Measurements from ENCODE around the gene CSNK2A2. TPM values are rescaled to one million over a fixed set of nuclear protein-coding genes. Genes with fewer than 3 reads are reported as not detected.

The CSNK2A2 gene
- total RNA-seq, 1 donor = 26.8 TPM

- no peak for DNase-seq (ENCODE audit: low read depth)
- H3K4me3 ChIP-seq (ENCODE audit: low read depth, low read length) = no peak overlapping the region
- TF ChIP-seq, protein P1, sequence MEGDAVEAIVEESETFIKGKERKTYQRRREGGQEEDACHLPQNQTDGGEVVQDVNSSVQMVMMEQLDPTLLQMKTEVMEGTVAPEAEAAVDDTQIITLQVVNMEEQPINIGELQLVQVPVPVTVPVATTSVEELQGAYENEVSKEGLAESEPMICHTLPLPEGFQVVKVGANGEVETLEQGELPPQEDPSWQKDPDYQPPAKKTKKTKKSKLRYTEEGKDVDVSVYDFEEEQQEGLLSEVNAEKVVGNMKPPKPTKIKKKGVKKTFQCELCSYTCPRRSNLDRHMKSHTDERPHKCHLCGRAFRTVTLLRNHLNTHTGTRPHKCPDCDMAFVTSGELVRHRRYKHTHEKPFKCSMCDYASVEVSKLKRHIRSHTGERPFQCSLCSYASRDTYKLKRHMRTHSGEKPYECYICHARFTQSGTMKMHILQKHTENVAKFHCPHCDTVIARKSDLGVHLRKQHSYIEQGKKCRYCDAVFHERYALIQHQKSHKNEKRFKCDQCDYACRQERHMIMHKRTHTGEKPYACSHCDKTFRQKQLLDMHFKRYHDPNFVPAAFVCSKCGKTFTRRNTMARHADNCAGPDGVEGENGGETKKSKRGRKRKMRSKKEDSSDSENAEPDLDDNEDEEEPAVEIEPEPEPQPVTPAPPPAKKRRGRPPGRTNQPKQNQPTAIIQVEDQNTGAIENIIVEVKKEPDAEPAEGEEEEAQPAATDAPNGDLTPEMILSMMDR (IDR thresholded peaks at IDR 0.05; ENCODE audit: insufficient read depth, low read depth, low read length) = no peak
Measured at GRCh38 chr16:58217311-58217925, 19.5 kb upstream of the CSNK2A2 start.

- TF ChIP-seq, protein P1 (IDR thresholded peaks at IDR 0.05; ENCODE audit: insufficient read depth, low read depth, low read length) = no peak
- H3K4me3 ChIP-seq (ENCODE audit: low read depth, low read length) = no peak overlapping the region
- DNase-seq (ENCODE audit: low read depth) = no peak
Measured at GRCh38 chr16:58212824-58213655, 15.1 kb upstream of the CSNK2A2 start.

GRCh38 chr16:58211846-58212245, 13.9 kb upstream of the CSNK2A2 start:
- no peak overlapping the region for H3K4me3 ChIP-seq (ENCODE audit: low read depth, low read length)
- TF ChIP-seq, protein P1 (IDR thresholded peaks at IDR 0.05; ENCODE audit: insufficient read depth, low read depth, low read length) = no peak
- DNase-seq (ENCODE audit: low read depth) = no peak

DNA sequence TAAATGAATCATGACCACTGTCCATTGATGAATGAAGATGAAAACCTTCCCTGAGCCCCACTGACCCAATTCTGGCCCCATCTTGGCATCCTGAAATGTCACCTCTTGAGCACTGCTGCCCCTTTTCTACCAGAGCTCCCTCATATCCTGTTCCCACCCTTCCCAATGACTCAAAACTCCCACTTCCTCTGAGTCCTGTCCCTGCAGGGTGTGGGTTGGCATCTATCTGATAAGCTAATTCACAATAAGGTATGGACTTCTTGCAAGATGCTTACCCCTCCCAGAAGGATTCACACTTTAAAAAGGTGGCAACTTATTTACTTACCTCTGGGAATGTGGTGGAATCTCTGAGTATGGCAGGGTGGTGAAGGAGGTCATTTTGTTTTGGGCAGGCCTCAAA, 13.3 kb upstream of the CSNK2A2 start:
- TF ChIP-seq, protein P1 (IDR thresholded peaks at IDR 0.05; ENCODE audit: insufficient read depth, low read depth, low read length) = no peak
- H3K4me3 ChIP-seq (ENCODE audit: low read depth, low read length) = no peak overlapping the region
- no peak for DNase-seq (ENCODE audit: low read depth)

- DNase-seq (ENCODE audit: low read depth) = no peak
- no peak overlapping the region for H3K4me3 ChIP-seq (ENCODE audit: low read depth, low read length)
- TF ChIP-seq, protein P1 (IDR thresholded peaks at IDR 0.05; ENCODE audit: insufficient read depth, low read depth, low read length) = no peak
Measured at GRCh38 chr16:58205276-58206036, 7.5 kb upstream of the CSNK2A2 start.

- TF ChIP-seq, protein P1 (IDR thresholded peaks at IDR 0.05; ENCODE audit: insufficient read depth, low read depth, low read length) = no peak
- no peak for DNase-seq (ENCODE audit: low read depth)
- H3K4me3 ChIP-seq (ENCODE audit: low read depth, low read length) = no peak overlapping the region
Measured at GRCh38 chr16:58201163-58201562, 3.3 kb upstream of the CSNK2A2 start.
